Measurements from ENCODE around the gene TTC32.

DNA sequence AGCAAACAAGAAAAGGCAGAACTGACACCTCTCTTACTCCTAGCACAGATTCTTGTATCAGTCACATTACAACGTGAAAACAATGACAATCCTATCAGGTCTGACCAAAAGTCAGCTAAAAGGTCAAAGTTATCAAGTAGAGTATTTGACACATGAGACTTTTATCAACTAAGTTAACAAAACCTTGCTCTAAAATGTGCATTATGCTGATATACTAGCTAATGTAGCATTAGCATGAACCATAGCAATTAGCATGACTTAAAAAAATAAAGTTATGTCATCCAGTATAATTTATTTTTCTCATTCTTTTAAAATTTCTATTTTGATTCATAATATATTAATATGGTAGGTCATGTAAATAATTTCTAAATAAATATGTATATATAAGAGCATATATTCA lies 41.4 kb upstream of the TTC32 start:
- TF ChIP-seq, protein P1, sequence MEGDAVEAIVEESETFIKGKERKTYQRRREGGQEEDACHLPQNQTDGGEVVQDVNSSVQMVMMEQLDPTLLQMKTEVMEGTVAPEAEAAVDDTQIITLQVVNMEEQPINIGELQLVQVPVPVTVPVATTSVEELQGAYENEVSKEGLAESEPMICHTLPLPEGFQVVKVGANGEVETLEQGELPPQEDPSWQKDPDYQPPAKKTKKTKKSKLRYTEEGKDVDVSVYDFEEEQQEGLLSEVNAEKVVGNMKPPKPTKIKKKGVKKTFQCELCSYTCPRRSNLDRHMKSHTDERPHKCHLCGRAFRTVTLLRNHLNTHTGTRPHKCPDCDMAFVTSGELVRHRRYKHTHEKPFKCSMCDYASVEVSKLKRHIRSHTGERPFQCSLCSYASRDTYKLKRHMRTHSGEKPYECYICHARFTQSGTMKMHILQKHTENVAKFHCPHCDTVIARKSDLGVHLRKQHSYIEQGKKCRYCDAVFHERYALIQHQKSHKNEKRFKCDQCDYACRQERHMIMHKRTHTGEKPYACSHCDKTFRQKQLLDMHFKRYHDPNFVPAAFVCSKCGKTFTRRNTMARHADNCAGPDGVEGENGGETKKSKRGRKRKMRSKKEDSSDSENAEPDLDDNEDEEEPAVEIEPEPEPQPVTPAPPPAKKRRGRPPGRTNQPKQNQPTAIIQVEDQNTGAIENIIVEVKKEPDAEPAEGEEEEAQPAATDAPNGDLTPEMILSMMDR (conservative IDR thresholded peaks at IDR 0.05; ENCODE audit: low read depth in 2 of 2) = no peak
- no peak for TF ChIP-seq EZH2 (IDR thresholded peaks at IDR 0.05; ENCODE audit: low read depth, unreplicated experiment)
- no peak for TF ChIP-seq POLR2AphosphoS5 (IDR thresholded peaks at IDR 0.05; ENCODE audit: low read depth)
- TF ChIP-seq, protein P2, sequence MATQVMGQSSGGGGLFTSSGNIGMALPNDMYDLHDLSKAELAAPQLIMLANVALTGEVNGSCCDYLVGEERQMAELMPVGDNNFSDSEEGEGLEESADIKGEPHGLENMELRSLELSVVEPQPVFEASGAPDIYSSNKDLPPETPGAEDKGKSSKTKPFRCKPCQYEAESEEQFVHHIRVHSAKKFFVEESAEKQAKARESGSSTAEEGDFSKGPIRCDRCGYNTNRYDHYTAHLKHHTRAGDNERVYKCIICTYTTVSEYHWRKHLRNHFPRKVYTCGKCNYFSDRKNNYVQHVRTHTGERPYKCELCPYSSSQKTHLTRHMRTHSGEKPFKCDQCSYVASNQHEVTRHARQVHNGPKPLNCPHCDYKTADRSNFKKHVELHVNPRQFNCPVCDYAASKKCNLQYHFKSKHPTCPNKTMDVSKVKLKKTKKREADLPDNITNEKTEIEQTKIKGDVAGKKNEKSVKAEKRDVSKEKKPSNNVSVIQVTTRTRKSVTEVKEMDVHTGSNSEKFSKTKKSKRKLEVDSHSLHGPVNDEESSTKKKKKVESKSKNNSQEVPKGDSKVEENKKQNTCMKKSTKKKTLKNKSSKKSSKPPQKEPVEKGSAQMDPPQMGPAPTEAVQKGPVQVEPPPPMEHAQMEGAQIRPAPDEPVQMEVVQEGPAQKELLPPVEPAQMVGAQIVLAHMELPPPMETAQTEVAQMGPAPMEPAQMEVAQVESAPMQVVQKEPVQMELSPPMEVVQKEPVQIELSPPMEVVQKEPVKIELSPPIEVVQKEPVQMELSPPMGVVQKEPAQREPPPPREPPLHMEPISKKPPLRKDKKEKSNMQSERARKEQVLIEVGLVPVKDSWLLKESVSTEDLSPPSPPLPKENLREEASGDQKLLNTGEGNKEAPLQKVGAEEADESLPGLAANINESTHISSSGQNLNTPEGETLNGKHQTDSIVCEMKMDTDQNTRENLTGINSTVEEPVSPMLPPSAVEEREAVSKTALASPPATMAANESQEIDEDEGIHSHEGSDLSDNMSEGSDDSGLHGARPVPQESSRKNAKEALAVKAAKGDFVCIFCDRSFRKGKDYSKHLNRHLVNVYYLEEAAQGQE (IDR thresholded peaks at IDR 0.05; ENCODE audit: unreplicated experiment) = no peak
- TF ChIP-seq EZH2phosphoT487 (IDR thresholded peaks at IDR 0.05; ENCODE audit: unreplicated experiment) = no peak
- TF ChIP-seq JUNB (IDR thresholded peaks at IDR 0.05; ENCODE audit: unreplicated experiment) = no peak
- TF ChIP-seq CREB1 (CRISPR knock-in tag; IDR thresholded peaks at IDR 0.05; ENCODE audit: low read depth) = no peak
- no peak for TF ChIP-seq STAT1 (IDR thresholded peaks at IDR 0.05; ENCODE audit: unreplicated experiment)
- no peak for TF ChIP-seq NANOG (IDR thresholded peaks at IDR 0.05; ENCODE audit: borderline replicate concordance)
- TF ChIP-seq ZNF114 (CRISPR knock-in tag; IDR thresholded peaks at IDR 0.05) = no peak
- TF ChIP-seq, protein P3, sequence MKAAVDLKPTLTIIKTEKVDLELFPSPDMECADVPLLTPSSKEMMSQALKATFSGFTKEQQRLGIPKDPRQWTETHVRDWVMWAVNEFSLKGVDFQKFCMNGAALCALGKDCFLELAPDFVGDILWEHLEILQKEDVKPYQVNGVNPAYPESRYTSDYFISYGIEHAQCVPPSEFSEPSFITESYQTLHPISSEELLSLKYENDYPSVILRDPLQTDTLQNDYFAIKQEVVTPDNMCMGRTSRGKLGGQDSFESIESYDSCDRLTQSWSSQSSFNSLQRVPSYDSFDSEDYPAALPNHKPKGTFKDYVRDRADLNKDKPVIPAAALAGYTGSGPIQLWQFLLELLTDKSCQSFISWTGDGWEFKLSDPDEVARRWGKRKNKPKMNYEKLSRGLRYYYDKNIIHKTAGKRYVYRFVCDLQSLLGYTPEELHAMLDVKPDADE (IDR thresholded peaks at IDR 0.05) = no peak
